ENCODE measurements around the gene MTERF1. TPM values are rescaled to one million over a fixed set of nuclear protein-coding genes. Genes with fewer than 3 reads are reported as not detected.
"Not testable (repeated sequence)": the region's sequence is repeated elsewhere in the genome, so short reads cannot be mapped to it uniquely, and the experiment has no call there.

The MTERF1 gene
- total RNA-seq, 1 experiment from 2014 or later = 13.1 TPM

- Histone ChIP-seq H3K27ac (ENCODE audit: low read depth, low read length) (no peak overlapping the region), H3K4me3 (replicated peaks in 1 of 2; ENCODE audit: low read depth in 1 of 2, low read length in 2 of 2) (no peak overlapping the region), H2AFZ (ENCODE audit: low read depth, low read length, poor library complexity, severe bottlenecking) (no peak overlapping the region), H3K27me3 (ENCODE audit: insufficient read depth, low read length) (no peaks in the 10 kb centered on the region), H3K9me2 (ENCODE audit: insufficient read depth) (no peaks in the 10 kb centered on the region), H3K36me3 (ENCODE audit: control insufficient read depth in 1 of 2, insufficient read depth in 2 of 2, low read length in 2 of 2) (no peaks in the 10 kb centered on the region), H3K4me2 (ENCODE audit: low read length) (no peak overlapping the region), H3K79me2 (ENCODE audit: insufficient read depth, low read length) (no peaks in the 10 kb centered on the region), H4K20me1 (ENCODE audit: insufficient read depth) (peaks cover 4% of the 10 kb centered on the region; the same call in 1 of the 2 replicates), H3K9ac (ENCODE audit: low read length) (no peak overlapping the region), H3K9me3 (ENCODE audit: control insufficient read depth in 1 of 2, insufficient read depth in 1 of 2, low read depth in 1 of 2, low read length in 2 of 2) (no peaks in the 10 kb centered on the region), H3K4me1 (ENCODE audit: control insufficient read depth in 1 of 2, insufficient read depth in 2 of 2, low read length in 2 of 2) (no peaks in the 10 kb centered on the region)
- DNase-seq (ENCODE audit: low read depth, low spot score) (no peak), ATAC-seq (no peak)
- BruUV-seq (replicated peaks) = no TSS peak
- ChIA-PET RAD21 (ENCODE audit: low non-redundant PET in 1 of 2, low total read pairs in 2 of 2, uncharacterized antibody in 2 of 2, unreplicated experiment in 2 of 2) (no interaction called here), CTCF (no interaction called here), POLR2A (no interaction called here)
- intact Hi-C loops (cut with micrococcal nuclease) = no loop called here
- TF ChIP-seq MAX (IDR thresholded peaks at IDR 0.05) (no peak), CBX3 (IDR thresholded peaks at IDR 0.05; ENCODE audit: low read depth) (no peak), CTCF (IDR thresholded peaks at IDR 0.05 in 2 of 3, conservative IDR thresholded peaks at IDR 0.05 in 1 of 3; ENCODE audit: borderline replicate concordance in 1 of 3, insufficient read depth in 1 of 3, low read depth in 2 of 3, low read length in 2 of 3) (no peak), POLR2AphosphoS5 (IDR thresholded peaks at IDR 0.05; ENCODE audit: low read depth, low read length) (no peak), RAD21 (IDR thresholded peaks at IDR 0.05; ENCODE audit: low read depth) (no peak), JUND (IDR thresholded peaks at IDR 0.05) (no peak), SIN3A (IDR thresholded peaks at IDR 0.05; ENCODE audit: low read depth) (no peak), EGR1 (IDR thresholded peaks at IDR 0.05; ENCODE audit: low read depth) (no peak), ZFX (IDR thresholded peaks at IDR 0.05) (no peak), FOSL1 (IDR thresholded peaks at IDR 0.05; ENCODE audit: low read depth) (no peak), CEBPB (IDR thresholded peaks at IDR 0.05; ENCODE audit: low read depth) (no peak), SRF (IDR thresholded peaks at IDR 0.05; ENCODE audit: low read depth) (no peak), POLR2A (IDR thresholded peaks at IDR 0.05; ENCODE audit: borderline replicate concordance, extremely low read depth, insufficient read depth, insufficient read length) (no peak), ELF1 (IDR thresholded peaks at IDR 0.05; ENCODE audit: borderline replicate concordance, low read depth) (no peak)
These were observed 15.0 kb downstream of the MTERF1 start for GRCh38 chr7:91865511-91865910.

GRCh38 chr7:91864604-91865003 is 15.9 kb downstream of the MTERF1 start:
- DNase-seq (ENCODE audit: low read depth, low spot score); H3K36me3 ChIP-seq (ENCODE audit: control insufficient read depth in 1 of 2, insufficient read depth in 2 of 2, low read length in 2 of 2); ATAC-seq; H4K20me1 ChIP-seq (ENCODE audit: insufficient read depth); H3K9me3 ChIP-seq (ENCODE audit: control insufficient read depth in 1 of 2, insufficient read depth in 1 of 2, low read depth in 1 of 2, low read length in 2 of 2); H3K27me3 ChIP-seq (ENCODE audit: insufficient read depth, low read length); H3K4me2 ChIP-seq (ENCODE audit: low read length); H3K4me1 ChIP-seq (ENCODE audit: control insufficient read depth in 1 of 2, insufficient read depth in 2 of 2, low read length in 2 of 2); POLR2A ChIA-PET; H3K79me2 ChIP-seq (ENCODE audit: insufficient read depth, low read length); H3K9ac ChIP-seq (ENCODE audit: low read length); H3K9me2 ChIP-seq (ENCODE audit: insufficient read depth); H2AFZ ChIP-seq (ENCODE audit: low read depth, low read length, poor library complexity, severe bottlenecking); H3K4me3 ChIP-seq (replicated peaks in 1 of 2; ENCODE audit: low read depth in 1 of 2, low read length in 2 of 2); RAD21 ChIA-PET (ENCODE audit: low non-redundant PET in 1 of 2, low total read pairs in 2 of 2, uncharacterized antibody in 2 of 2, unreplicated experiment in 2 of 2); CTCF ChIA-PET; intact Hi-C loops (cut with micrococcal nuclease); BruUV-seq (replicated peaks); H3K27ac ChIP-seq (ENCODE audit: low read depth, low read length): not testable (repeated sequence)
